ENCODE data around the gene TREM2. TPM values are rescaled to one million over a fixed set of nuclear protein-coding genes. Genes with fewer than 3 reads are reported as not detected.
"Not testable (repeated sequence)": the region's sequence is repeated elsewhere in the genome, so short reads cannot be mapped to it uniquely, and the experiment has no call there.

The TREM2 gene
- total RNA-seq, 1 donor from 2014 or later: not detected

DNA sequence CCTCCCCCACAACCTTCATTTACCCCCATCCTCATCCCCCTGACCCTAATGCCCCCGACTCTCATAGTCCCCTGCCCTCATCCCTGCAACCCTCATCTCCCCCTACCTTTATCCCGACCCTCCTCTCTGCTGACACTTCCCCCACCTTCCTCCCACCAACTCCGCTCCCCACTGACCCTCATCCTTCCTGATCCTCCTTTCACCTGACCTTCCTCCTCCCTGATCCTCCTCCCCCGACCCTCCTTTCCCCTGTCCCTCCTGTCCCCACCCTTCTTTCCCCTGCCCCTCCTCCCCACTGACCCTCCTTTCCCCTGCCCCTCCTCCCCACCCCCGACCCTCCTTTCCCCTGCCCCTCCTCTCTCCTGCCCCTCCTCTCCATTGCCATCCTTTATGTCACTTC, 31.0 kb upstream of the TREM2 start:
- Mint-ChIP-seq H3K9me3 (peaks cover 4% of the 10 kb centered on the region), H3K36me3 (ENCODE audit: low read depth) (no peaks in the 10 kb centered on the region), H3K27me3 (ENCODE audit: low read depth) (peaks cover 37% of the 10 kb centered on the region), H3K4me1 (no peaks in the 10 kb centered on the region), H3K4me3 (no peak overlapping the region), H3K27ac (ENCODE audit: unreplicated experiment) (no peak overlapping the region)
- no peak for DNase-seq (ENCODE audit: low read depth, low spot score)
- TF ChIP-seq, protein P1, sequence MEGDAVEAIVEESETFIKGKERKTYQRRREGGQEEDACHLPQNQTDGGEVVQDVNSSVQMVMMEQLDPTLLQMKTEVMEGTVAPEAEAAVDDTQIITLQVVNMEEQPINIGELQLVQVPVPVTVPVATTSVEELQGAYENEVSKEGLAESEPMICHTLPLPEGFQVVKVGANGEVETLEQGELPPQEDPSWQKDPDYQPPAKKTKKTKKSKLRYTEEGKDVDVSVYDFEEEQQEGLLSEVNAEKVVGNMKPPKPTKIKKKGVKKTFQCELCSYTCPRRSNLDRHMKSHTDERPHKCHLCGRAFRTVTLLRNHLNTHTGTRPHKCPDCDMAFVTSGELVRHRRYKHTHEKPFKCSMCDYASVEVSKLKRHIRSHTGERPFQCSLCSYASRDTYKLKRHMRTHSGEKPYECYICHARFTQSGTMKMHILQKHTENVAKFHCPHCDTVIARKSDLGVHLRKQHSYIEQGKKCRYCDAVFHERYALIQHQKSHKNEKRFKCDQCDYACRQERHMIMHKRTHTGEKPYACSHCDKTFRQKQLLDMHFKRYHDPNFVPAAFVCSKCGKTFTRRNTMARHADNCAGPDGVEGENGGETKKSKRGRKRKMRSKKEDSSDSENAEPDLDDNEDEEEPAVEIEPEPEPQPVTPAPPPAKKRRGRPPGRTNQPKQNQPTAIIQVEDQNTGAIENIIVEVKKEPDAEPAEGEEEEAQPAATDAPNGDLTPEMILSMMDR (conservative IDR thresholded peaks at IDR 0.05): no peak

DNA sequence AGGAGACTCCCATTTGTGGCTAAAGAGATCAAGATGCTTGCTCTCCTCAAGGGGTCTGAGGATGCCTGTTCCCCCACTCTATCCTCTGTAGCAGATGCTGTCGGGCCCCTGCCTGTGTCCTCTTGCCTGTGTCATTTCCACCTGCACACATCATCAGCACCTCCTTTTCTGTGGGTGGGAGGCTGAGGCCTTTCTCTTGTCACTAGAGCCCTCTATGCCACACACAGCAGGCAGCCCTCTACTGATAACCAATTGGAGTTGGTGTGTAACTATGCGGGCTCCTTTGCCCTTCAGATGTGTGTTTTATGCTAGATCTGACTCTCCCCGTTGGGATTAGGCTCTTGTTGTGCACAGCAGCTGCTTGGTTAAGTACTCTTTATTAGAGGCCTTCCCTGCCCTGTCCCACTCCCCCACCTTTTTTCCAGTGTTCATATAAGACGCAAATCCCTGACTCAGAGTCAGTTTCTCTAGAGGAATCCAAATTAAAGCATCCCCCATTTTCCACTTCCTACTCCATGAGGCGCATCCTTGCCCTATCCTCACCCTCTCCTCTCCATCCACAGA, 30.3 kb upstream of the TREM2 start:
- Mint-ChIP-seq H3K36me3 (ENCODE audit: low read depth) (no peaks in the 10 kb centered on the region), H3K27ac (ENCODE audit: unreplicated experiment) (no peak overlapping the region), H3K27me3 (ENCODE audit: low read depth) (peaks cover 37% of the 10 kb centered on the region), H3K4me3 (no peak overlapping the region), H3K4me1 (no peaks in the 10 kb centered on the region), H3K9me3 (peaks cover 4% of the 10 kb centered on the region)
- no peak for DNase-seq (ENCODE audit: low read depth, low spot score)
- TF ChIP-seq, protein P1 (conservative IDR thresholded peaks at IDR 0.05): no peak

DNA sequence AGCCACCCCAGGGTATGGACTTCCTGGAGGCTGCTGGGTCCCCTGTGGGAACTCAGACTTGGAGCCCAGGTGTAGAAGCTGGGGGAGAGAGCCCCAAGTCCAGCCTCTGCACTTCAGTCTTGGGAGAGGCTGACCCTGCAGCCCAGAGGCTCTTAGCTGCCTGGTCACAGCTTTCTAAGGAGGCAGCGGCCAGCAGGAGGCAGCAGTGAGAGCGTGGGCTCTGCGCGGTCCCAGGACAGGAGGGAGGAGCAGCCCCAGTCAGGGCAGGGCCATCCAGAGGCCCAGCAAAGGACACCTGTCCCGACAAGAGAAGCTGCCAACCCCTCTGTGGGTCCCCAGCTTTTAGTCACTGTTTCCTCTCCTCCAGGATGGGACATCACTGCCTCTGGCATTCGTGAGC, 28.7 kb upstream of the TREM2 start:
- DNase-seq (ENCODE audit: low read depth, low spot score): peak; percentile 17
- no peak overlapping the region for H3K27ac Mint-ChIP-seq (ENCODE audit: unreplicated experiment)
- H3K4me1 Mint-ChIP-seq: no peaks in the 10 kb centered on the region
- no peaks in the 10 kb centered on the region for H3K36me3 Mint-ChIP-seq (ENCODE audit: low read depth)
- H3K9me3 Mint-ChIP-seq: peaks cover 4% of the 10 kb centered on the region
- TF ChIP-seq, protein P1 (conservative IDR thresholded peaks at IDR 0.05): peak; percentile 49
- peaks cover 26% of the 10 kb centered on the region for H3K27me3 Mint-ChIP-seq (ENCODE audit: low read depth)
- no peak overlapping the region for H3K4me3 Mint-ChIP-seq

DNA sequence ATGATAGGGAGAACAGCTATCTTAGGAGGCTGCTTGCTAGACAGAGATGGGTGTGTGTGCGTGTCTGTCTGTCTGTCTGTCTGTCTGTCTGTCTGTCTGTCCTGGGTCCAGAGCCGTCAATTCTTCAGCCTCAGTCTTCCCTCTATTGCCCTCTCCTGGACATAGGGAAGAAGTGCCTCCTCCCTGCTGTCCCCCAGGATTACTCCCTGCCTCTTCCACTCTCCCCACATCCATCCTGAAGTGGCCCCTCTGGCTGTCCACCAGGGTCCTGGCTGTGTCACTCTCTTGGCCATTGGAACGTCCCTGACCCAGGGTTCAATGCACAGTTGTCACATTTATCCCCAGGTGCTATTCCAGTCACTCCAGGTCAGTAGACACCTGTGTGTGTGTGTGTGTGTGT, 27.9 kb upstream of the TREM2 start:
- H3K4me1 Mint-ChIP-seq: no peaks in the 10 kb centered on the region
- peaks cover 4% of the 10 kb centered on the region for H3K9me3 Mint-ChIP-seq
- H3K27ac Mint-ChIP-seq (ENCODE audit: unreplicated experiment): no peak overlapping the region
- TF ChIP-seq, protein P1 (conservative IDR thresholded peaks at IDR 0.05): no peak
- DNase-seq (ENCODE audit: low read depth, low spot score): no peak
- no peaks in the 10 kb centered on the region for H3K36me3 Mint-ChIP-seq (ENCODE audit: low read depth)
- peaks cover 20% of the 10 kb centered on the region for H3K27me3 Mint-ChIP-seq (ENCODE audit: low read depth)
- no peak overlapping the region for H3K4me3 Mint-ChIP-seq

DNA sequence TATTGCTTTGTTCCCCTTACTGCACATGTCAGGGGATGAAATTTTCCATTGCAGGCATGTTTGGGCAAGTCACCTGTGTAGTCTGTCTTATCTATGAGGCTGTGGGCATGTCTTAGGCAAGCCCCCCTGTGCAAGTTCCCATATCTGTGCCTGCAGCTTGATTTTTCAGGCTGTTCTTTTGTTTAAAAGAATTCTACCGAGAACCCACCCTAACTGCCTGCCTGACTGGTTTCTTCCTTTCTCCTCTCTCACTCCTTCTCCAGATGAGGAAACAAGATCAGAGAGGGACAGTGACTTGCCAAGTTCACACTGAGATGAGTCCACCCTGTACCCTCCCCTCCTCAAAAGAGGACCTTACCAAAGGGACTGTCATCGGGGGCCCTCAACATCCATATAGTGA, 27.1 kb upstream of the TREM2 start:
- no peaks in the 10 kb centered on the region for H3K36me3 Mint-ChIP-seq (ENCODE audit: low read depth)
- H3K27me3 Mint-ChIP-seq (ENCODE audit: low read depth): peaks cover 13% of the 10 kb centered on the region
- H3K9me3 Mint-ChIP-seq: peaks cover 4% of the 10 kb centered on the region
- no peak overlapping the region for H3K4me3 Mint-ChIP-seq
- TF ChIP-seq, protein P1 (conservative IDR thresholded peaks at IDR 0.05): no peak
- no peak overlapping the region for H3K27ac Mint-ChIP-seq (ENCODE audit: unreplicated experiment)
- DNase-seq (ENCODE audit: low read depth, low spot score): no peak
- no peaks in the 10 kb centered on the region for H3K4me1 Mint-ChIP-seq

DNA sequence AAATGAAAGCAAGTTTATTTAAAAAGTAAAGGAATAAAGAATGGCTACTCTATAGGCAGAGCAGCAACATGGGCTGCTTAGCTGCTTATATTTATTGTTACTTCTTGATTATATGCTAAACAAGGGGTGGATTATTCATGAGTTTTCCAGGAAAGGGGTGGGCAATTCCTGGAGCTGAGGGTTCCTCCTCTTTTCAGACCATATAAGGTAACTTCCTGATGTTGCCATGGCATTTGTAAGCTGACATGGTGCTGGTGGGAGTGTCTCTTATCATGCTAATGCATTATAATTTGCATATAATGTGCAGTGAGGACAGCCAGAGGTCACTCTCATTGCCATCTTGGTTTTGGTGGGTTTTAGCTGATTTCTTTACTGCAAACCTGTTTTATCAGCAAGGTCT, 26.1 kb upstream of the TREM2 start:
- H3K36me3 Mint-ChIP-seq (ENCODE audit: low read depth); H3K4me3 Mint-ChIP-seq; H3K27ac Mint-ChIP-seq (ENCODE audit: unreplicated experiment); H3K4me1 Mint-ChIP-seq; DNase-seq (ENCODE audit: low read depth, low spot score); H3K9me3 Mint-ChIP-seq; H3K27me3 Mint-ChIP-seq (ENCODE audit: low read depth): not testable (repeated sequence)
